ENCODE measurements around the gene MECP2.
"Not testable (repeated sequence)": the region's sequence is repeated elsewhere in the genome, so short reads cannot be mapped to it uniquely, and the experiment has no call there.

Gene MECP2

DNA sequence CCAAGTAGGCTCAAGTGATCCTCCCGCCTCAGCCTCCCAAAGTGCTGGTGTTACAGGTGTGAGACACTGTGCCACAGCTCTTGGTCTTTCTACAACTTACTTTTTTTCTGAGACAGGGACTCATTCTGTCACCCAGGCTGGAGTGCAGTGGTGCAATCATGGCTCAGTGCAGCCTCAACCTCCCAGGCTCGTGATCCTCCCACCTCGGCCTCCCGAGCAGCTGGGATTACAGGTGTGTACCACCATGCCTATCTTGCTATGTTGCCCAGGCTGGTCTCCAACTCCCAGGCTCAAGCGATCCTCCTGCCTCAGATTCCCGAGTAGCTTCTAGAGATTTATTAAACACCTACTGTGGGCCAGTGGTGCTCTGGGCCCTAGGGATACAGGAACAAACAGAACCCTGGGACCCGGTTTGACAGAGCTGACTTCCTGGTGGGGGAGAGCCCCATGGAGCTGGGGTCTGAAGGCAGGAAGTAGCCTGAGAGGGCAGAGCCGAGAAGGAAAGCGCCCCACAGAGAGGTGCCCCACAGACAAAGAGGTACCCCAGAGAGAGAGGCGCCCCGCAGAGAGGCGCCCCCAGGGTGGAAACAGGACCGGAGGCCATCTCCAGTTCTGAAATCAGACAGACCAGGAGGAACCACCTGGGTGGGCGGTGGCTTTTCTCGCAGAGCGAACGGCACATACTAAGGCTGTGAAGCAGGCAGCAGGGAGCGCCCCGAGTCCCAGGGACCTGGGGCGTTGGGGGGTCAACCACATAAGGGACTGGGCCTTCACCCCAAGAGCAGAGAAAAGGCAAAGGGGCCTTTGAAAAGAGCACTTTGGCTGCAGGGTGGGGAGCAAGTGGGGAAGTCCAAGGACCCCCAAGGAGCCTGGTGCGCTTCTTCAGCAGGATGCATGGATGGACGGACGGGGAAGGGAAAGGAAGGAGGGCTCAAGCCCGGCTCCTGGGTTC, 82.8 kb downstream of the MECP2 start:
- no peak for DNase-seq

DNA sequence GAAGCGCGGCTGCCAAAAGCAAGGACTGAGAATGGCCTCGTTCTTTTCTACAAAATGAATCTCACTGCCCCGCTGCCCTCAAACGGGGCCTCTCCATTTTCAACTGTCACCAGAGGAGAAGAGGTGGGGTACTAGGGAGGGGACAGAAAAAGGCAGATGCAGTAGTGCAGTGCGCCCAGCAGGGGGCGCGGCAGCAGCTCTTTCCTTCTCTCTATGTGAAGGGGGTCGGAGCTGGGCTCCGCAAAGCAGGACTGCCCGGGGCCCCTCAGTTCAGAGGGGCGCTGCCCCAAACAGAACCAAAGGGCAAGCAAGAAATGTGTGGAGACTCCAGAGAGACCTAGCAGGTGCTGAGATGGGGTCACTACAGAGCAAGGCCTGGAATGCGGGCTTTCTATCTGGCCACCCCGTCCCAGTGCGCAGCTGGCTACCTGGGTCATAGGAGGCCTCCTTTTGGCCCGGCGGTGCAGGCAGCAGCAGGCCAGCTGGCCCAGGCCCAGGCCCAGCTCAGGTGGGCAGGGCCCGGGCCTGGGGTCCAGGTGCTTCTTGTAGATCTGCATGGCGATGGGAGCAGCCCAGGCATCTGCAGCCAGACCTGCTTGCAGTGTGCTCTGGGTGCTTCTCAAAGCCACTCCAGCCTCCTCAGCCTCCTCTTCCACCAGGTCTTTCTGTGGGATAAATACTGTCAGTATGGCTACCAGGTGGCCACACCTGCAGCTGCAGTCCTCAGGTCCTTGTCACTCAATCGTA, 83.7 kb downstream of the MECP2 start:
- DNase-seq = peak; percentile 48 to 54

DNA sequence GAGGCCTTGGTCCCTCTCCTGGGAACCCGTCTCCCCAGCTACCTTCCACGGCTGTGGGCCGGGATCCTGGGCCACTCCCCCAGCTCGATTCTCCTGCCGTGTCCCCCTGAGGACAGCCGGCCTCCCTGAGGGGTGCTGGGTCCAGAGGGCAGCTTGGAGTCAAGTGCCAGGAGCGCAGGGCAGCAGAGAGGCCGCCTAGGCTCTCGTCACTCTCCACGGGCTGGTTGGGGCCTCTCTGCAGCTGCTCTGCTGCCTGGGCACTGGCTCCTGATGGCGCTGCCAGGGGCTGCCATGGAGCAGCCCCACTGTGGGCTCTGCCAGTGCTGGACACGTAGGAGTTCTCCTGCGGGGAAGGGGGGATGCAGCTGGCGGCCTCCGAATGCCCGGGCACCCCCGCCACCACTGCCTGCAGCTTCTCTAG, 84.5 kb downstream of the MECP2 start:
- DNase-seq = no peak

DNA sequence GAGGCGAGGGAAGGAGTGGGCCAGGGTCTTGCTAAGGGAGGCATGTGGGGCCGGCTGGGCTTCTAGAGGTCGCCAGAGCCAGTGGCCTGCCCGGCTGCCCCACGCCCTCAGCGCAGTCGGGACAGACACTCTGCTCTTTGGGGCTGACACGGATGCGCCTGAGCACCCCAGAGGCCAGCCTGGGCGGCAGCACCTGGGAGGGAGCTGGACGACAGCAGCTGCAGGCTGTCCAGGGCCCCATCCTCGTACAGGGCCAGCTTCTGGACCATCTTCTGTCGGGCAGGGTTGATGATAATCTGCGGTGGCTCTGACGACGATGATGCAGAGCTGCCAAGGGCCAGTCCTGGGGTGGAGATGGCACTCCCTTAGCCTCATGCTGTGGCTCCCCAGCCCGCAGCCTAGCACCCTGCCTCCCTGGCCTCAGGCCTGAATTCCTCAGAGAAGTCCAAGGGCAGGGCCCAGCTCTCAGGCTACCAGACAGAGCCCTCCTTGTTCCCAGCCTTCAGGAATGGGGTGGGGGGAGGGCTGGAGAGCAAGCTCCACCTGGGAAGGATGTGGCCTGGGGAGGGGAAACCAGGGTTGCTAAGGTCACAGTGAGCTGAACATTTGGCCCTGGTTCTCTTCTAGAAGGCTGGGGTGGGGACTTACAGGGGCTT, 85.1 kb downstream of the MECP2 start:
- DNase-seq = no peak

DNA sequence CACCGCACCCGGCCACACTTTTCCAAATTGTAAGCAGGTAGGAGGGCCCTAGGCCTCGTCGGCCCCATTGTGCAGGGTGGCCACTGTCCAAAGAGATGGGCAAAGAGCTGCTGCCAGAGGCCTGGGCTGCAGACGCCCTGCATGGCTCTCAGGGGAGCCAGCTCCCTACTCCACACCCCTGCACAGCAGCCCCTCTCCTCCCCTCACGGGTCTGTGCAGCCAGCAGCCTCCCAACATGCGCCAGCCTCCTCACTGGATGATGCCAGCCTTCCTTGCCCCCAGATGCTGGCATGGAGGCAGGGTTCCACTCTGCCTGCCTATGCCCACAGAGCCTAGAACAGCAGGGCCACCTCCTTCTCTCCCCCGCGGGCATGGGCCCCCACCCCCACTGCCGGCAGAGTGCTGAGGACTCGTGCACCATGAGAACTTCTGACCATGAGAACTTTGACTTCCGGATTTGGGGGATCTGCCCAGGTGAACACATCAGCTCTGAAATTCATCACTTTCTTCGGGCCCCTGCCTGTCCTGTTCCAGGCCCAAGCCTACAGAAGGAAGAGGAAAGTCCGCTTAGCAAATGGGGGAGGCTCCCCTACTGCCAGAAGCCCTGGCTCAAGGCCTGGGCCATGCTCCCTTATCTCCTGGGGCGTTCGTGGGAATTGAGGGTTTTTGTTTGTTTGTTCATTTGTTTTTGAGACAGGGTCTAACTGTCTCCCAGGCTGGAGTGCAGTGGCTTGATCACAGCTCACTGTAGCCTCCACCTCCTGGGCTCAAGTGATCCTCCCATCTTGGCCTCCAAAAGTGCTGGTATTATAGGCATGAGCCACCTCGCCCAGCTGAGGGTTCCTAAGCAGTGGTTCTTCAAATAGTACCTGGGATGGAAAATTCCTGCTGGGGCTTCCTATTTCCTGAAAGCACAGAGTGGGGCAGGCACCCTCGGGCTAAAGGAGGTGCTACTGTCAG, 85.9 kb downstream of the MECP2 start:
- no peak for DNase-seq

DNA sequence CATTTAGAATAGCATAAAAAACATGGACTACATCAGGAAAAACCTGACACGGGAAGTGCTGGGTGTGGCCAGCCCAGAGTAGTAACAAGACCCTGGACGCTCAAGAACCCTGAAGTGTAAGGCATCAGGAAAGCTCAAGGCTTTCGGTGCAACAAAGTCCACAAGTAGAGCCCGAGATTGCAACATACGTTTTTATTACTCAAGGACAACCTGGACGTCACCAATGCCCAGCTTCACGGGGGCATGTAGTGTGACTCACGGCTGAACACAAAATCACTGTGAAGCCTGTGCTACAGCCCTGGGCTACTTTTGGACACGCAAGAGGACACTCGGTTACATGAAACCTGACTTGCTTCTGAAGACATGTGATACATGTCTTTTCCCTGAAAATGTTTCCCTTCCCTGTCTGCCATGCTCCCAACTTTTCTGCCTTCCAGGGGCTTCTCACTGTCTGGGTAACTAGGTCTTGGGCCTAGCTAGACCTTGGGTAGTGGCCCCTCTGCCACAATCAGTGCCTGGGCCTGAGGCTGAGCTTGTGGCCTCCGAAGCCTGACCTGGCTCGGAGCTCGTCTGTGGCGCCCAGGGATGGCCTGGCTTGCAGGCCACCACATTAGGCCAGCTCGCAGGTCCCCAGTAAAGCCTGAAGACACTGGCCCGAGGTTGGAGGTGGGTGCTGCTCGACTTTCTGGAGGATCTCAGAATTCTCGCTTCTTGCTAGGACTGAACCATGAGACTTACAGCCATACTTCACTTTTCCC, 87.0 kb downstream of the MECP2 start:
- no peak for DNase-seq

DNA sequence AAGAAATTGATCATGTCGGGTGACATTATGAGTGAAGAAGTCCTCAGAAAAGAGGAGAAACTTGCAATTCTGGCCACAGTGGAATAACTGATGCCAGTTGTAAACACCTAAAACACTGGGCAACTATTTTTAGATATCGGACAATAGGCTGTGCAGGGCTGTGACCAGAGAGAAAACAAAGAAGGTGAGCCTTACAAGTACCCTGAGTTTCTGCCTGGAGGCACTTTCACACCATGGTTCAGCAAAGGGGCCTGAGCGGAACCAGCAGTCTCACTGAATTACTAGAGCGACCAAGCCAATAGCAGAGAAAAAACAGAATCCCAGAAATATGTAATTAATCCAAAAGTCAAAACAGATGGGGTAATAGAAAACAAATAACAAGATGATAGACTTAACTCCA, 89.0 kb downstream of the MECP2 start:
- DNase-seq = no peak

DNA sequence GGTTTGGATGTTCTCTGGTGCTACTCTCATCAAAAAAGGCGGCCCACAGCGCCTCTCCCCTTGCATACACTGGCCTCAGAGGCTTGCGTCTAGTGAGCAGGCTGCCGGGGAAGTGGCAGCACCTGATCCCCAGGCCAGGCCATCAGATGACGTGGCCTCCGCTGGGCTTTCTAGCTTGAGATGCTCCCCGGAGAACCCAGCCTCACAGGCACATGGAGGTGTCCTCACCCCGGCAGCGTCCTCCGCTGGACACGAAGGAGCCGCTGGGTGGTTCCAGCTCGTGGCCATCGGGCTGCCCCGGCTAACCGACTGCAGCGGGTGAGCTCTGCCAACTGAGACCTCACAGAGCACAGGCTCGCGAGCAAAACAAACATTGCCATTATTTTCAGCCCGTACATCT, 90.6 kb downstream of the MECP2 start:
- no peak for DNase-seq

DNA sequence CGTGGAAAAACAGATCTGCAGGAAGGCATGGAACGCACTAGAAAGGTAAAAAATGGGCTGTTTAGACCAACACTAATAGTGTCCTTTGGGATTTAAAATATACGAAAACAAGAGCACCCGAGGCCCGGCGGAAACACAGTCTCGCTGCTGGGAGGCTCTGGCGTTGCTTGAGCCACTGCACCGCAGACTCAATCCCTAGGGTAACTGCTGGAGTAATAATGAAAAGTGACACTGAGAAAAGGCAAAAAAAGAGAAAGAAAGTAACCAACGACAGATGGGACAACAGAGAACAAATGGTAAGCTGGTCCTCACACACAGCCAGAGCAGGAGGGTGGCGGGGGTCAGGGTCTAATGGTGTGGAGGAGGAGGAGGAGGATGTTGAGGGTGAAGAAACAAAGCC, 93.2 kb downstream of the MECP2 start:
- DNase-seq = no peak

DNA sequence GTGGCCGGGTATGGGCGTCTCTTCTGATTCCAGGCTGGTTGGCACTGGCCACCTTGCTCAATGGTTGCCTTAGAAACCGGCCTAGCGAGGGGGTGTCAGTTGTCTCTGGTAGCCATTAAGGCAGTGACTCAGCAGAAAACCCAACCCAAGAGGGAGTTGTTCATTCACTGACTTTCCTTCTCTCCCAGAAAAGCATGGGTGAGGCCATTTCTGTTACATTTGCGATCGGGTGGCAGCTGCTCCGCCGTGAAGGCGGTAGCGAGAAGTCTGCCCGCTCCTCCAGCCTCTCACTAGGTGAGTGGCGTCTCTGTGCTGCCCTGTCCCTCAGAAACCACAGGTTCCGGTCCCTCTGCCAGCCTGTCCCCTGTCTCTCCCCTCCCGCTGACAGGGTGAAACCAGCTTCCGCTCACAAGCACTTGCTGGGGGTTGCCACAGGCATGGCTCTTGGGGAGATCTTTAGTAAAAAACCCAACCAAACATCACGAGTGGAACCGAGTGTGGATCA, 95.2 kb downstream of the MECP2 start:
- peak; percentile 43 to 50 for DNase-seq

DNA sequence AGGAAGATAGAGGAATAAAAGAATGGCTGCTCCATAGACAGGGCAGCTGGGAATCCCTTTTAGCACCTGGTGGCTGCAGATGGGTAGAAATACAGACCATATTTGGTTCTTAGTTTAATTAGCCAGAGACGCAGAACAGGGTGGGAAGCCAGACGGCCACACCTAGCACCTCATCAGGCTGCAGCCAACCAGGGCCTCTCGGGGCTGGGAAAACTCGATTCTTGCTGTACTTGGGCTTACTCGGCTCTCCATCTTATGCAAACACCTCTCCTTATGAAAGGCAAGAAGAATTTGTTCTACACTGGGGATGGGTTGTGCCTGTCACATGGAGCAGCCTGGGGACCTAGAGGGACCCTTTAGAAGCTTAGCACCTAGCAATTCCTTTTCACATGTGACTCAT, 97.5 kb downstream of the MECP2 start:
- DNase-seq = no peak

DNA sequence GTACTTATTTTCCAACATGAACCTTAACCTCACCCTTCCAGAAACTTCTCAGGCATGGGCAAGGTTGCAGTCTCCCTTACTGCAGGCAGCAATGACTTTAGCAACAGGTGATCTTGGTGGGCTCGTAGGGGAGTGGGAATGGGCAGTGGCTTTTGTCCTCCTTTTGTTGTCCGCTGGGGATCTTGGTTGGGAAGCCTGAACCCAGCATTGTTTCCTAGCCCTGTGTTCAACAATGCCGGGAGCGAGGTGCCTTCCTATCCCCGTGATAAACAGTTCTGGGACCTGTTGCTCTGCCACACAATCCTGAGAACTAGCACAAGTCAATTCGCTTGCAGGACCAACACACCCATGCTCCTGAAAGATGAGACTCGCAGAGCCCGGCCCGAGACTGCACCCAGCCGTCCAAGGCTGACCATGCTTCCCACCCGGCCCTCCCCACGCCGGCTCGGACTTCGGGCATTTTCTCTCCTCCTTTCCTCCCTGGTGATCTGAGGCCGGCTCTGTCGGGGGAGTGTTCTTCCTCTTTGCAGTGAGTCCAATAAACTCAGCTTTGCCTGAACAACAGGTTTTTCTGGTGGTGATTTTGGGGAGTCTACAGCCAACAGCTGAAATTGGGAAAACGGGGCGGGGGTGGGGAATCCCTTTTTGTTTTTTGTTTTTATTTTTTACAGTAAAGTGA, 98.0 kb downstream of the MECP2 start:
- no peak for DNase-seq

DNA sequence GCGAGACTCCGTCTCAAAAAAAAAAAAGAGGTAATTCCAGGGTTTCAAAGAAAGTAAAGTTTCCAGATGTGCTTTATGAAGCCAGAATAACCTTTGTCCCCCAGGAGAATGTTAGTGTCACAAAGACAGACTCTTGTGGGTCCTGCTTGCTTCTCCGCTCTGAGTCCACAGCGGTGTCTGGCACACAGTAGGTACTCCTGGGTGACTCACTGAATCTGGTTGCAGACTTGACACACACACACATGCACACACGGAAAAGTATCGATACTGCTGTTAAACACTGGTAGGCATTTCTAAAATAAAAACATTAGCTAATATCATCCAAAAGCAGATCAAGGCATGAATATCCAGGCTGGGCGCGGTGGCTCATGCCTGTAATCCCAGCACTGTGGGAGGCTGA, 102.0 kb downstream of the MECP2 start:
- no peak for DNase-seq

DNA sequence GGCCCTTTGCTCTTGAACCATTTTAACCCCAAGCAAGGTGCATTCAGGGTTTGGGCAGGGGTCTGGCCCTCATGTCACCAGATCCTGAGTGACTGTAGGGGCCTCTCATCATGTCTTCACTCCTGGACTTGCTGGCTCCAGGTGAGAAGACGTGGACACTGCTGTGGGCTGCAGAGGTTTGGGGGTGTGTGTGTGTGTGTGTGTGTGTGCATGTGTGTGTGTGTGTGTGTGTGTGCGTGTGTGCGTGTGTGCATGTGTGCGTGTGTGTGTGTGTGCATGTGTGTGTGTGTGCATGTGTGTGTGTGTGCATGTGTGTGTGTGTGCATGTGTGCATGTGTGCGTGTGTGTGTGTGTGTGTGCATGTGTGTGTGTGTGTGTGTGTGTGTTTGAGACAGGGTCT, 103.1 kb downstream of the MECP2 start:
- not testable (repeated sequence) for DNase-seq

DNA sequence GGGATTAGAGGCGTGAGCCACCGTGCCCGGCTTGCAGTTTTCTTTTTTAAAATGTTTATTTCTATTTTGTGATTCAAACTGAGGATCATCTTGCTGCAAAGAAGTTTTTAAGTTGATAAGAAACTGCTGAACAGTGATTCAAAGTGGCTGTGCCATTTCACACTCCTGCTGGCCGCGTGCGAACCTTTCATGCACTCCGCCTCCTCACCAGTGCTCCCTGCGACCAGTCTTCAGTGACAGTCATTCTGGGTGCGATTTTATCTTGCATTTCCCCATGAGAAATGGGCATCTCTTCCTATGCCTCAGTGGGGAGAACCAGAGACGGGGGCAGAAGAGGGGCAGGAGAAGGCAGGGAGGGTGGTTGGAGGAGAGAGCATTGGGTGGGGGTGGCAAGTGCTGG, 103.5 kb downstream of the MECP2 start:
- no peak for DNase-seq

DNA sequence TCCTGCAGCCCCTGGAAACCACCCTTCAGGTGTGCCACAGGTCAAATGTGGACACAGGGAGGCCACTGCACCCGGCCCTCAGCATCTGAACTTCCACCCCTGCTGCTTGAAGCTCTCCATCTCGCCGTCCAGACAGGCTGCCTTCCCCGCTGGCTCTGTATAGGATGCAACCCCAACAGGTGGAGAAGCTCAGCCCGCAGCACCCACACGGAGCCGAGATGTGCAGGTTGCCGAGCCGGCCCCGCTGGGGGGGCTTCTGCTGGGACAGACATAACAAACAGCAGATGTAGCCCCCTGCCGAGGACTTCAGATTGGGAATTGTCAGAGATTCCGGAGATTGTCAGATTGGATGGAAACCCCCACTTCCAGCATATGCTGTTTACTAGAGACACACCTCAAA, 104.4 kb downstream of the MECP2 start:
- DNase-seq = no peak

DNA sequence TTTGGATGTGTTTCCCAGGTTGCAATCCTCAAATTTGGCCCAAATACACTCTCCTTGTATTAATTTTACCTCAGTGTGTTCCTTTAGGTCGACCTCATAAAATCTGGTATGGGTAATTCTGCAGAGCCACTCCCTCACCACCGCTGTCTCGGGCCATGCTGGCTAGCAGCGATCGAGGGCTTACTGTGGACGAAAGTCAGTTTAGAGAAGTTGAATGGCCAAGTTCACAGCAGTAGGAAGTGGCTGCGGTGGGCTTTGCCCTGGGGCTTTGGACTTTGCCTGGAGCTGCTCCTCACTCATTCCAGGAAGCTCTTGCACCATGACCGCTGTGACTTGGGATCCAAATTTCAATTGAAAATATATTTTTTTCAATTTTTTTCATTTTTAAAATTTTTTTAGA, 105.3 kb downstream of the MECP2 start:
- no peak for DNase-seq

DNA sequence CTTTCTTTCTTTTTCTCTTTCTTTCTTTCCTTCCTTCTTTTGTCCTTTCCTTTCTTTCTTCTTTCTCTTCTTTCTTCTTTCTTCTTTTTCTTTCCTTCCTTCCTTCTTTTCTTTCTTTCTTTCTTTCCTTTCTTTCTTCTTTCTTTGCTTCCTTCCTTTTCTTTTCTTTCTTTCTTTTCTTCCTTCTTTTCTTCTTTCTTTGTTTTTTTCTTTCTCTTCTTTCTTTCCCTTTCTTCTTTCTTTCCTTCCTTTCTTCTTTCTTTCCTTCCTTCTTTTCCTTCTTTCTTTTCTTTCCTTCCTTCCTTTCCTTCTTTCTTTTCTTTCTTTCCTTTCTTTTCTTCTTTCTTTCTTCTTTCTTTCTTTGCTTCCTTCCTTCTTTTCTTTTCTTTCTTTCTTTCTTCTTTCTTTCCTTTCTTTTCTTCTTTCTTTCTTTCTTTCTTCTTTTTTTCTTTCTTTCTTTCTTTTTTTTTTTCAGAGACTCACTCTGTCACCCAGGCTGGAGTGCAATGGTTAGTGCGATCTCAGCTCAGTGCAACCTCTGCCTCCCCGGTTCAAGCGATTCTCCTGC, 106.4 kb downstream of the MECP2 start:
- DNase-seq = no peak

DNA sequence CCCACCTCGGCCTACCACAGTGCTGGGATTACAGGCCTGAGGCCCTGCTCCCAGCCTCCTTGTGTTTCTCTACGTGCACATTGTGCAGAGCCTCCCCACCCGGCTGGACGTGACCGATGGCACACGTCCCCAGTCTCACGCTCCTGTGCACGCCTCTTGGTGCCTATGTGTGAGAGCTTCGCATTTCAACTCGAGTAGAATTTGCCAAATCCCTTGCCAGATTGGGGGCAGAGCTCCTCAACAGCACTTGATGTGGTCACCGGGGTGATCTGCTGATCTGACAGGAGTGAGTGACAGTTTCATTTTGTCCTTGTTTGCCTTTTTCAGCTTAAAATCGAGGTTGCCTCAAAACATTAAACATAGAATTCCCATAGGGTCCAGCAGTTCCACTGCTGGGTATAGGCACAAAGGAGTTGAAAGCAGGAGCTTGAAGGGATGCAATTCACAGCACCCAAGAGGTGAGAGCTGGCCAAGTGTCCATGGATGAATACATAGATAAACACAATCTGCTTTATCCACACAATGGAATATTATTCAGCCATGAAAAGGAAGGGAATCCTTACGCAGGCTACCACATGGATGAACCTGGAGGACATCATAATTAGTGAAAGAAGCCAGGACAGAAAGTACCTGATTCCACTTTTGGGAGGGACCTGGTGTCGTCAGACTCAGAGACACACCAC, 107.4 kb downstream of the MECP2 start:
- no peak for DNase-seq

DNA sequence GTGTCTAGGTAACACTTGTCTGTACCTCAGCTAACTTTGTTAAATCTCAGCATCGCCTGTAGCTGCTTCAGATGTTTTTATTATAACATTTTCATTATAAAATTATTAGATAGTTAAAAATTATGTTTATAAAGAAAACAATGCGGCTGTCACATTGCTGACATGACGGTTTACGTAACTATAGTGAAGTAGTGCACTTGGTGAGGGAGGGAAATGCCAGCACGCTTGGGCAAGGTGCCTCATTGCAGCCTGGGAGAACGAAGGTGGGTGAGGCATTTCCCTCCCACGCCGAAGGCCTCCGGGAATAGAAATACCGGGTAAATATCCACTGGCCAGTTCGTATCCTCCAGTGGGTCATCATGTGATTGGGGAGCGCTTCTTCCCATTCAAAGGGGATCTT, 109.0 kb downstream of the MECP2 start:
- no peak for DNase-seq

Measured in stimulated activated CD4-positive, alpha-beta T cell treated with anti-CD3 and anti-CD28 coated beads, Interleukin-2, amount 100 ng/mL, for 24 hours (primary cell).